ENCODE data around the gene ELMO2. TPM values are rescaled to one million over a fixed set of nuclear protein-coding genes. Genes with fewer than 3 reads are reported as not detected.
"Not testable (repeated sequence)": the region's sequence is repeated elsewhere in the genome, so short reads cannot be mapped to it uniquely, and the experiment has no call there.

Gene ELMO2
- total RNA-seq, 1 donor from 2014 or later = 57.8 TPM

GRCh38 chr20:46393967-46394366 lies 12.4 kb downstream of the ELMO2 start:
- H3K4me3 Mint-ChIP-seq (ENCODE audit: unreplicated experiment) = no peak overlapping the region
- TF ChIP-seq CTCF (IDR thresholded peaks at IDR 0.05) = no peak
- no peak for DNase-seq (ENCODE audit: extremely low spot score, unreplicated experiment)
- no peak overlapping the region for H3K27ac Mint-ChIP-seq (ENCODE audit: unreplicated experiment)
- no peaks in the 10 kb centered on the region for H3K27me3 Mint-ChIP-seq (ENCODE audit: unreplicated experiment)
- H3K4me1 Mint-ChIP-seq (ENCODE audit: unreplicated experiment) = no peaks in the 10 kb centered on the region
- peaks cover 33% of the 10 kb centered on the region for H3K36me3 Mint-ChIP-seq (ENCODE audit: unreplicated experiment)
- no peaks in the 10 kb centered on the region for H3K9me3 Mint-ChIP-seq (ENCODE audit: unreplicated experiment)

GRCh38 chr20:46388937-46389336 lies 17.5 kb downstream of the ELMO2 start:
- H3K9me3 Mint-ChIP-seq (ENCODE audit: unreplicated experiment) = no peaks in the 10 kb centered on the region
- H3K4me1 Mint-ChIP-seq (ENCODE audit: unreplicated experiment) = no peaks in the 10 kb centered on the region
- DNase-seq (ENCODE audit: extremely low spot score, unreplicated experiment) = no peak
- no peak for TF ChIP-seq CTCF (IDR thresholded peaks at IDR 0.05)
- H3K36me3 Mint-ChIP-seq (ENCODE audit: unreplicated experiment) = peaks cover 50% of the 10 kb centered on the region
- H3K4me3 Mint-ChIP-seq (ENCODE audit: unreplicated experiment) = no peak overlapping the region
- H3K27me3 Mint-ChIP-seq (ENCODE audit: unreplicated experiment) = no peaks in the 10 kb centered on the region
- H3K27ac Mint-ChIP-seq (ENCODE audit: unreplicated experiment) = no peak overlapping the region

- Mint-ChIP-seq H3K9me3 (ENCODE audit: unreplicated experiment) (no peaks in the 10 kb centered on the region), H3K36me3 (ENCODE audit: unreplicated experiment) (peaks cover 55% of the 10 kb centered on the region), H3K27ac (ENCODE audit: unreplicated experiment) (no peak overlapping the region)
These were observed 18.1 kb downstream of the ELMO2 start for GRCh38 chr20:46388201-46388836.

GRCh38 chr20:46387054-46387453 lies 19.4 kb downstream of the ELMO2 start:
- not testable (repeated sequence) for DNase-seq (ENCODE audit: extremely low spot score, unreplicated experiment); H3K4me1 Mint-ChIP-seq (ENCODE audit: unreplicated experiment); H3K27me3 Mint-ChIP-seq (ENCODE audit: unreplicated experiment); H3K4me3 Mint-ChIP-seq (ENCODE audit: unreplicated experiment); H3K27ac Mint-ChIP-seq (ENCODE audit: unreplicated experiment); H3K9me3 Mint-ChIP-seq (ENCODE audit: unreplicated experiment)
- peaks cover 51% of the 10 kb centered on the region for H3K36me3 Mint-ChIP-seq (ENCODE audit: unreplicated experiment)

More at GRCh38 chr20:46388201-46388836, 18.1 kb downstream of the ELMO2 start:
- no peak for DNase-seq (ENCODE audit: extremely low spot score, unreplicated experiment)
- no peak overlapping the region for H3K4me3 Mint-ChIP-seq (ENCODE audit: unreplicated experiment)
- TF ChIP-seq CTCF (IDR thresholded peaks at IDR 0.05) = no peak
- no peaks in the 10 kb centered on the region for H3K4me1 Mint-ChIP-seq (ENCODE audit: unreplicated experiment)
- H3K27me3 Mint-ChIP-seq (ENCODE audit: unreplicated experiment) = no peaks in the 10 kb centered on the region

- H3K36me3 Mint-ChIP-seq (ENCODE audit: unreplicated experiment) = peaks cover 44% of the 10 kb centered on the region
- no peak overlapping the region for H3K27ac Mint-ChIP-seq (ENCODE audit: unreplicated experiment)
- DNase-seq (ENCODE audit: extremely low spot score, unreplicated experiment) = no peak
- H3K27me3 Mint-ChIP-seq (ENCODE audit: unreplicated experiment) = no peaks in the 10 kb centered on the region
- H3K4me3 Mint-ChIP-seq (ENCODE audit: unreplicated experiment) = no peak overlapping the region
- no peaks in the 10 kb centered on the region for H3K4me1 Mint-ChIP-seq (ENCODE audit: unreplicated experiment)
- no peak for TF ChIP-seq CTCF (IDR thresholded peaks at IDR 0.05)
- no peaks in the 10 kb centered on the region for H3K9me3 Mint-ChIP-seq (ENCODE audit: unreplicated experiment)
These were observed 27.9 kb downstream of the ELMO2 start for GRCh38 chr20:46378412-46379009.

Measured in osteocyte (in vitro differentiated cells).